GM12878 (cell line): ENCODE results near the gene COG4. TPM values are rescaled to one million over a fixed set of nuclear protein-coding genes. Genes with fewer than 3 reads are reported as not detected.

Source experiments
- CEBPB ChIP-seq, 2 experiments: fragments of 150-350 bp in 1 of 2; IDR thresholded peaks; 2 replicates each; pipeline ENCODE4 v1.6.1; 2012 to 2014; ENCODE audit warnings: low read depth in 2 of 2, low read length in 2 of 2, borderline replicate concordance in 1 of 2, inconsistent platforms in 1 of 2
- EZH2 ChIP-seq: IDR thresholded peaks from 2 replicates; pipeline ENCODE4 v1.6.1; 2012; ENCODE audit warnings: low read depth, mild to moderate bottlenecking, control low read depth, inconsistent platforms, low read length, borderline replicate concordance; ENCODE audit not compliant: control insufficient read depth
- FOS ChIP-seq: IDR thresholded peaks from 3 replicates; pipeline ENCODE4 v1.6.1; 2011; ENCODE audit warnings: borderline replicate concordance; ENCODE audit not compliant: insufficient read length; ENCODE audit errors: extremely low read depth
- HDAC6 ChIP-seq: fragments of 200-600 bp; sonication (generic); IDR thresholded peaks from one replicate; pipeline ENCODE4 v1.8.0; 2017; ENCODE audit warnings: antibody characterized with exemption; ENCODE audit not compliant: unreplicated experiment
- LARP7 ChIP-seq: fragments of 450-650 bp; IDR thresholded peaks from 2 replicates; pipeline ENCODE4 v1.6.1; 2017; ENCODE audit warnings: mild to moderate bottlenecking
- SMC3 ChIP-seq: IDR thresholded peaks from 2 replicates; pipeline ENCODE4 v1.6.1; 2011; ENCODE audit warnings: low read length, improper control_type of control experiment, borderline replicate concordance
- TAF1 ChIP-seq: IDR thresholded peaks from 2 replicates; pipeline ENCODE4 v1.6.1; 2011; ENCODE audit warnings: mild to moderate bottlenecking, low read depth, low read length, borderline replicate concordance
- TCF12 ChIP-seq: IDR thresholded peaks from 2 replicates; pipeline ENCODE4 v1.6.1; 2011; ENCODE audit warnings: low read depth, mild to moderate bottlenecking, low read length
- ZBED1 ChIP-seq: IDR thresholded peaks from 2 replicates; pipeline ENCODE4 v1.6.1; 2016; ENCODE audit warnings: borderline replicate concordance
- polyA plus RNA-seq, 11 experiments: library from polyadenylated mRNA; depleted of rRNA in 4 of 11; unstranded in 6 of 11; stranded (reverse) in 5 of 11; fragments of >200 nt; fragmentation: Nextera tagmentation in 4 of 11; fragmentation: Illumina TruSeq in 1 of 11; extraction: Ambion mirVana in 4 of 11; extraction: Trizol in 1 of 11; gene quantifications; 1 replicate in 1 of 11; 2 replicates in 10 of 11; pipeline versions ENCODE4 v1.2.1 to v1.2.3, GENCODE V29; 2011 to 2016; ENCODE audit warnings: inconsistent platforms in 2 of 11, missing spikeins in 2 of 11, low read depth in 1 of 11
- total RNA-seq, 4 experiments: library from RNA; depleted of rRNA in 3 of 4; stranded (reverse); fragments of >200 nt in 3 of 4; fragmentation: Illumina TruSeq in 1 of 4; extraction: Trizol in 1 of 4; gene quantifications; 2 replicates each; pipeline versions ENCODE4 v1.2.1 to v1.2.3, GENCODE V29; 2013 to 2021
- TF ChIP-seq, protein P1 (sequence below): fragments of 450-650 bp; formaldehyde crosslinking; IDR thresholded peaks from 2 replicates; pipeline ENCODE4 v1.4.0; 2020; ENCODE audit warnings: mild to moderate bottlenecking, moderate library complexity
- TF ChIP-seq, protein P2 (sequence below): fragments of 450-650 bp; formaldehyde crosslinking; IDR thresholded peaks from 2 replicates; pipeline ENCODE4 v1.5.0; 2022; ENCODE audit warnings: mild to moderate bottlenecking, missing genetic modification characterization
- TF ChIP-seq, protein P3 (sequence below): IDR thresholded peaks from 2 replicates; pipeline ENCODE4 v1.6.1; 2011; ENCODE audit warnings: mild to moderate bottlenecking, low read depth, low read length, moderate library complexity; ENCODE audit not compliant: insufficient replicate concordance
- TF ChIP-seq, protein P4 (sequence below): fragments of 450-650 bp; conservative IDR thresholded peaks from 2 replicates; pipeline ENCODE4 v1.6.1; 2017; ENCODE audit warnings: mild to moderate bottlenecking, moderate library complexity

COG4 gene
- total and polyA plus RNA-seq, 10 of the 15 experiments (the other 5 are each of a cell fraction or from before 2014, with no cell fraction given): 7.0 to 57.7 (median 33.0) TPM

DNA sequence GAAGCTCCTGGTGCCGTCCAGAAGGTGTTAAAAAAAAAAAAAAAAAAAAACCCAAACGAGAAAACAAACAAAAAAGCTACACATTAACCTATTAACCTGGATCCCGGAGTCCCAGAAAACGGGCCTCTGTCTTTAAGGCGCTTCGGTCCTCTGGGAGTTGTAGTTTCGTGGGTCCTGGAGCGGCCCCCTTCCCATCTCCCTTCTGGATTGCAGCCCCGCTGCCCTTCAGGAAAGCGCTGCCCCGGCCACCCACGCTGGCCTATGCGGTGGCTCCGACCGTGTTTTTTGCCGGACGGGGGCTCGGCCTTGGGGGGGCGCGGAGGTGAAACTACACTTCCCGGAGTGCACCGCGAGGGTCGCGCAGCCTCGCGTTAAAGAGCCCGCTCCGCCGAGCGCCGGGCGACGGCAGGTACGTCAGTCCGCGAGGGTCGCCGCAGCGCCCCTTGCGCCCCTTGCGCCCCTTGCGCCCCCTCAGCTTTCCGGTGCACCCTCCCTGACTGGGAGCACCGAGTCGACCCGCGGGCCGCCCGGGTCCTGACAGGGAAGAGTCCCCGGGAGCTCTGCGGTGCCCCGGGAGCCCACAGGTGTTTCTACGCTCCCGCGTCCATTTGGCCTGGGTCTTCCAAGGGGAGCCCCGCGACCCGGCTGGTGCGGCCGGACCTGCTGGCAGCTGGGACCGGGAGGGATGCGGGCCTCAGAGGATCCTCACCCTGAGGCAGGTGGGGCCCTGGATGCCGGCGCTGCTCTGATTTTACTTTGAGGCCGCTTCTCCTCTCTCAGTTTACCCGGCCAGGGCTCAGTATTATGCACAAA lies 68.9 kb downstream of the COG4 start, which contains the start of gene FCSK (continued):
- TF ChIP-seq, protein P1, sequence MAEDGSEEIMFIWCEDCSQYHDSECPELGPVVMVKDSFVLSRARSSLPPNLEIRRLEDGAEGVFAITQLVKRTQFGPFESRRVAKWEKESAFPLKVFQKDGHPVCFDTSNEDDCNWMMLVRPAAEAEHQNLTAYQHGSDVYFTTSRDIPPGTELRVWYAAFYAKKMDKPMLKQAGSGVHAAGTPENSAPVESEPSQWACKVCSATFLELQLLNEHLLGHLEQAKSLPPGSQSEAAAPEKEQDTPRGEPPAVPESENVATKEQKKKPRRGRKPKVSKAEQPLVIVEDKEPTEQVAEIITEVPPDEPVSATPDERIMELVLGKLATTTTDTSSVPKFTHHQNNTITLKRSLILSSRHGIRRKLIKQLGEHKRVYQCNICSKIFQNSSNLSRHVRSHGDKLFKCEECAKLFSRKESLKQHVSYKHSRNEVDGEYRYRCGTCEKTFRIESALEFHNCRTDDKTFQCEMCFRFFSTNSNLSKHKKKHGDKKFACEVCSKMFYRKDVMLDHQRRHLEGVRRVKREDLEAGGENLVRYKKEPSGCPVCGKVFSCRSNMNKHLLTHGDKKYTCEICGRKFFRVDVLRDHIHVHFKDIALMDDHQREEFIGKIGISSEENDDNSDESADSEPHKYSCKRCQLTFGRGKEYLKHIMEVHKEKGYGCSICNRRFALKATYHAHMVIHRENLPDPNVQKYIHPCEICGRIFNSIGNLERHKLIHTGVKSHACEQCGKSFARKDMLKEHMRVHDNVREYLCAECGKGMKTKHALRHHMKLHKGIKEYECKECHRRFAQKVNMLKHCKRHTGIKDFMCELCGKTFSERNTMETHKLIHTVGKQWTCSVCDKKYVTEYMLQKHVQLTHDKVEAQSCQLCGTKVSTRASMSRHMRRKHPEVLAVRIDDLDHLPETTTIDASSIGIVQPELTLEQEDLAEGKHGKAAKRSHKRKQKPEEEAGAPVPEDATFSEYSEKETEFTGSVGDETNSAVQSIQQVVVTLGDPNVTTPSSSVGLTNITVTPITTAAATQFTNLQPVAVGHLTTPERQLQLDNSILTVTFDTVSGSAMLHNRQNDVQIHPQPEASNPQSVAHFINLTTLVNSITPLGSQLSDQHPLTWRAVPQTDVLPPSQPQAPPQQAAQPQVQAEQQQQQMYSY (CRISPR knock-in tag): no peak
- TF ChIP-seq, protein P2, sequence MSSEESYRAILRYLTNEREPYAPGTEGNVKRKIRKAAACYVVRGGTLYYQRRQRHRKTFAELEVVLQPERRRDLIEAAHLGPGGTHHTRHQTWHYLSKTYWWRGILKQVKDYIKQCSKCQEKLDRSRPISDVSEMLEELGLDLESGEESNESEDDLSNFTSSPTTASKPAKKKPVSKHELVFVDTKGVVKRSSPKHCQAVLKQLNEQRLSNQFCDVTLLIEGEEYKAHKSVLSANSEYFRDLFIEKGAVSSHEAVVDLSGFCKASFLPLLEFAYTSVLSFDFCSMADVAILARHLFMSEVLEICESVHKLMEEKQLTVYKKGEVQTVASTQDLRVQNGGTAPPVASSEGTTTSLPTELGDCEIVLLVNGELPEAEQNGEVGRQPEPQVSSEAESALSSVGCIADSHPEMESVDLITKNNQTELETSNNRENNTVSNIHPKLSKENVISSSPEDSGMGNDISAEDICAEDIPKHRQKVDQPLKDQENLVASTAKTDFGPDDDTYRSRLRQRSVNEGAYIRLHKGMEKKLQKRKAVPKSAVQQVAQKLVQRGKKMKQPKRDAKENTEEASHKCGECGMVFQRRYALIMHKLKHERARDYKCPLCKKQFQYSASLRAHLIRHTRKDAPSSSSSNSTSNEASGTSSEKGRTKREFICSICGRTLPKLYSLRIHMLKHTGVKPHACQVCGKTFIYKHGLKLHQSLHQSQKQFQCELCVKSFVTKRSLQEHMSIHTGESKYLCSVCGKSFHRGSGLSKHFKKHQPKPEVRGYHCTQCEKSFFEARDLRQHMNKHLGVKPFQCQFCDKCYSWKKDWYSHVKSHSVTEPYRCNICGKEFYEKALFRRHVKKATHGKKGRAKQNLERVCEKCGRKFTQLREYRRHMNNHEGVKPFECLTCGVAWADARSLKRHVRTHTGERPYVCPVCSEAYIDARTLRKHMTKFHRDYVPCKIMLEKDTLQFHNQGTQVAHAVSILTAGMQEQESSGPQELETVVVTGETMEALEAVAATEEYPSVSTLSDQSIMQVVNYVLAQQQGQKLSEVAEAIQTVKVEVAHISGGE: no peak
- TF ChIP-seq LARP7 (peak; percentile 78), EZH2 (no peak), HDAC6 (no peak), ZBED1 (no peak), CEBPB (IDR thresholded peaks at IDR 0.05; ENCODE audit: borderline replicate concordance in 1 of 2, low read depth in 2 of 2, low read length in 2 of 2) (no peak), TCF12 (no peak), SMC3 (peak; percentile 11; the same call in 1 of the 2 replicates), TAF1 (no peak), FOS (no peak)
- TF ChIP-seq, protein P3, sequence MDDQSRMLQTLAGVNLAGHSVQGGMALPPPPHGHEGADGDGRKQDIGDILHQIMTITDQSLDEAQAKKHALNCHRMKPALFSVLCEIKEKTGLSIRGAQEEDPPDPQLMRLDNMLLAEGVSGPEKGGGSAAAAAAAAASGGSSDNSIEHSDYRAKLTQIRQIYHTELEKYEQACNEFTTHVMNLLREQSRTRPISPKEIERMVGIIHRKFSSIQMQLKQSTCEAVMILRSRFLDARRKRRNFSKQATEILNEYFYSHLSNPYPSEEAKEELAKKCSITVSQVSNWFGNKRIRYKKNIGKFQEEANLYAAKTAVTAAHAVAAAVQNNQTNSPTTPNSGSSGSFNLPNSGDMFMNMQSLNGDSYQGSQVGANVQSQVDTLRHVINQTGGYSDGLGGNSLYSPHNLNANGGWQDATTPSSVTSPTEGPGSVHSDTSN: no peak
- TF ChIP-seq, protein P4, sequence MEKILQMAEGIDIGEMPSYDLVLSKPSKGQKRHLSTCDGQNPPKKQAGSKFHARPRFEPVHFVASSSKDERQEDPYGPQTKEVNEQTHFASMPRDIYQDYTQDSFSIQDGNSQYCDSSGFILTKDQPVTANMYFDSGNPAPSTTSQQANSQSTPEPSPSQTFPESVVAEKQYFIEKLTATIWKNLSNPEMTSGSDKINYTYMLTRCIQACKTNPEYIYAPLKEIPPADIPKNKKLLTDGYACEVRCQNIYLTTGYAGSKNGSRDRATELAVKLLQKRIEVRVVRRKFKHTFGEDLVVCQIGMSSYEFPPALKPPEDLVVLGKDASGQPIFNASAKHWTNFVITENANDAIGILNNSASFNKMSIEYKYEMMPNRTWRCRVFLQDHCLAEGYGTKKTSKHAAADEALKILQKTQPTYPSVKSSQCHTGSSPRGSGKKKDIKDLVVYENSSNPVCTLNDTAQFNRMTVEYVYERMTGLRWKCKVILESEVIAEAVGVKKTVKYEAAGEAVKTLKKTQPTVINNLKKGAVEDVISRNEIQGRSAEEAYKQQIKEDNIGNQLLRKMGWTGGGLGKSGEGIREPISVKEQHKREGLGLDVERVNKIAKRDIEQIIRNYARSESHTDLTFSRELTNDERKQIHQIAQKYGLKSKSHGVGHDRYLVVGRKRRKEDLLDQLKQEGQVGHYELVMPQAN: peak; percentile 82
